HepG2 (cell line): ENCODE data around the gene LHX1.

Experiments used
- CBFB ChIP-seq: sonication (generic); formaldehyde crosslinking; IDR thresholded peaks from 2 replicates; pipeline ENCODE4 v1.4.0; 2020; ENCODE audit warnings: missing genetic modification reagents
- EZH2 ChIP-seq: conservative IDR thresholded peaks from 2 replicates; pipeline ENCODE4 v1.6.1; 2012; ENCODE audit warnings: mild to moderate bottlenecking, low read depth, low read length, moderate library complexity
- HNF1B ChIP-seq: sonication (generic); formaldehyde crosslinking; IDR thresholded peaks from 2 replicates; pipeline ENCODE4 v1.5.1; 2020; ENCODE audit warnings: mild to moderate bottlenecking, moderate library complexity, missing genetic modification reagents
- JUND ChIP-seq: sonication (generic); formaldehyde crosslinking; IDR thresholded peaks from 2 replicates; pipeline ENCODE4 v1.8.0; 2022; ENCODE audit warnings: mild to moderate bottlenecking, missing genetic modification reagents
- KLF11 ChIP-seq: IDR thresholded peaks from 2 replicates; pipeline ENCODE4 v1.6.1; 2016; ENCODE audit warnings: missing compliant biosample characterization
- PAWR ChIP-seq: sonication (generic); formaldehyde crosslinking; IDR thresholded peaks from 2 replicates; pipeline ENCODE4 v1.4.0; 2020; ENCODE audit warnings: missing genetic modification reagents, mild to moderate bottlenecking, borderline replicate concordance
- POLR2A ChIP-seq, 2 experiments: IDR thresholded peaks; 2 replicates each; pipeline ENCODE4 v1.6.1; 2011; ENCODE audit warnings: low read depth in 2 of 2, low read length in 2 of 2, mild to moderate bottlenecking in 1 of 2, moderate library complexity in 1 of 2; ENCODE audit not compliant: insufficient read depth in 1 of 2
- SMAD3 ChIP-seq: sonication (generic); formaldehyde crosslinking; IDR thresholded peaks from 2 replicates; pipeline ENCODE4 v1.4.0; 2020; ENCODE audit warnings: missing genetic modification reagents
- TF ChIP-seq, protein P1 (sequence below): sonication (generic); formaldehyde crosslinking; IDR thresholded peaks from 2 replicates; pipeline ENCODE4 v1.4.0; 2020; ENCODE audit warnings: missing genetic modification reagents
- TF ChIP-seq, protein P2 (sequence below): sonication (generic); formaldehyde crosslinking; IDR thresholded peaks from 2 replicates; pipeline ENCODE4 v1.4.0; 2020; ENCODE audit warnings: missing genetic modification reagents
- TF ChIP-seq, protein P3 (sequence below): sonication (generic); formaldehyde crosslinking; IDR thresholded peaks from 2 replicates; pipeline ENCODE4 v1.5.0; 2020; ENCODE audit warnings: mild to moderate bottlenecking, missing genetic modification reagents, moderate library complexity

- TF ChIP-seq HNF1B (CRISPR knock-in tag) (no peak), JUND (CRISPR knock-in tag) (no peak), SMAD3 (CRISPR knock-in tag) (no peak), PAWR (no peak), CBFB (CRISPR knock-in tag) (no peak), POLR2A (IDR thresholded peaks at IDR 0.05; ENCODE audit: insufficient read depth in 1 of 2, low read depth in 2 of 2, low read length in 2 of 2) (no peak), EZH2 (no peak), KLF11 (no peak)
- TF ChIP-seq, protein P1, sequence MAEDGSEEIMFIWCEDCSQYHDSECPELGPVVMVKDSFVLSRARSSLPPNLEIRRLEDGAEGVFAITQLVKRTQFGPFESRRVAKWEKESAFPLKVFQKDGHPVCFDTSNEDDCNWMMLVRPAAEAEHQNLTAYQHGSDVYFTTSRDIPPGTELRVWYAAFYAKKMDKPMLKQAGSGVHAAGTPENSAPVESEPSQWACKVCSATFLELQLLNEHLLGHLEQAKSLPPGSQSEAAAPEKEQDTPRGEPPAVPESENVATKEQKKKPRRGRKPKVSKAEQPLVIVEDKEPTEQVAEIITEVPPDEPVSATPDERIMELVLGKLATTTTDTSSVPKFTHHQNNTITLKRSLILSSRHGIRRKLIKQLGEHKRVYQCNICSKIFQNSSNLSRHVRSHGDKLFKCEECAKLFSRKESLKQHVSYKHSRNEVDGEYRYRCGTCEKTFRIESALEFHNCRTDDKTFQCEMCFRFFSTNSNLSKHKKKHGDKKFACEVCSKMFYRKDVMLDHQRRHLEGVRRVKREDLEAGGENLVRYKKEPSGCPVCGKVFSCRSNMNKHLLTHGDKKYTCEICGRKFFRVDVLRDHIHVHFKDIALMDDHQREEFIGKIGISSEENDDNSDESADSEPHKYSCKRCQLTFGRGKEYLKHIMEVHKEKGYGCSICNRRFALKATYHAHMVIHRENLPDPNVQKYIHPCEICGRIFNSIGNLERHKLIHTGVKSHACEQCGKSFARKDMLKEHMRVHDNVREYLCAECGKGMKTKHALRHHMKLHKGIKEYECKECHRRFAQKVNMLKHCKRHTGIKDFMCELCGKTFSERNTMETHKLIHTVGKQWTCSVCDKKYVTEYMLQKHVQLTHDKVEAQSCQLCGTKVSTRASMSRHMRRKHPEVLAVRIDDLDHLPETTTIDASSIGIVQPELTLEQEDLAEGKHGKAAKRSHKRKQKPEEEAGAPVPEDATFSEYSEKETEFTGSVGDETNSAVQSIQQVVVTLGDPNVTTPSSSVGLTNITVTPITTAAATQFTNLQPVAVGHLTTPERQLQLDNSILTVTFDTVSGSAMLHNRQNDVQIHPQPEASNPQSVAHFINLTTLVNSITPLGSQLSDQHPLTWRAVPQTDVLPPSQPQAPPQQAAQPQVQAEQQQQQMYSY (CRISPR knock-in tag), result no peak
- TF ChIP-seq, protein P2, sequence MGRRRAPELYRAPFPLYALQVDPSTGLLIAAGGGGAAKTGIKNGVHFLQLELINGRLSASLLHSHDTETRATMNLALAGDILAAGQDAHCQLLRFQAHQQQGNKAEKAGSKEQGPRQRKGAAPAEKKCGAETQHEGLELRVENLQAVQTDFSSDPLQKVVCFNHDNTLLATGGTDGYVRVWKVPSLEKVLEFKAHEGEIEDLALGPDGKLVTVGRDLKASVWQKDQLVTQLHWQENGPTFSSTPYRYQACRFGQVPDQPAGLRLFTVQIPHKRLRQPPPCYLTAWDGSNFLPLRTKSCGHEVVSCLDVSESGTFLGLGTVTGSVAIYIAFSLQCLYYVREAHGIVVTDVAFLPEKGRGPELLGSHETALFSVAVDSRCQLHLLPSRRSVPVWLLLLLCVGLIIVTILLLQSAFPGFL (CRISPR knock-in tag), result no peak
- TF ChIP-seq, protein P3, sequence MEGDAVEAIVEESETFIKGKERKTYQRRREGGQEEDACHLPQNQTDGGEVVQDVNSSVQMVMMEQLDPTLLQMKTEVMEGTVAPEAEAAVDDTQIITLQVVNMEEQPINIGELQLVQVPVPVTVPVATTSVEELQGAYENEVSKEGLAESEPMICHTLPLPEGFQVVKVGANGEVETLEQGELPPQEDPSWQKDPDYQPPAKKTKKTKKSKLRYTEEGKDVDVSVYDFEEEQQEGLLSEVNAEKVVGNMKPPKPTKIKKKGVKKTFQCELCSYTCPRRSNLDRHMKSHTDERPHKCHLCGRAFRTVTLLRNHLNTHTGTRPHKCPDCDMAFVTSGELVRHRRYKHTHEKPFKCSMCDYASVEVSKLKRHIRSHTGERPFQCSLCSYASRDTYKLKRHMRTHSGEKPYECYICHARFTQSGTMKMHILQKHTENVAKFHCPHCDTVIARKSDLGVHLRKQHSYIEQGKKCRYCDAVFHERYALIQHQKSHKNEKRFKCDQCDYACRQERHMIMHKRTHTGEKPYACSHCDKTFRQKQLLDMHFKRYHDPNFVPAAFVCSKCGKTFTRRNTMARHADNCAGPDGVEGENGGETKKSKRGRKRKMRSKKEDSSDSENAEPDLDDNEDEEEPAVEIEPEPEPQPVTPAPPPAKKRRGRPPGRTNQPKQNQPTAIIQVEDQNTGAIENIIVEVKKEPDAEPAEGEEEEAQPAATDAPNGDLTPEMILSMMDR, result no peak
Measured at GRCh38 chr17:36923814-36924221, 13.5 kb upstream of the LHX1 start.
